ENCODE data around the gene SGCA.

GRCh38 chr17:50150354-50151040, 15.3 kb upstream of the SGCA start, which contains the start of gene PPP1R9B:
- TF ChIP-seq CTCF (conservative IDR thresholded peaks at IDR 0.05; ENCODE audit: low read depth, low read length): no peak
- TF ChIP-seq EZH2phosphoT487 (IDR thresholded peaks at IDR 0.05; ENCODE audit: borderline replicate concordance, low read length): no peak
